Activated CD4-positive, alpha-beta T cell treated with anti-CD3 and anti-CD28 coated beads, Interleukin-2, amount 10 ng/mL, durations not matched to agents 7 days and 5 days (primary cell): Measurements from ENCODE around the gene GRM6. TPM values are rescaled to one million over a fixed set of nuclear protein-coding genes. Genes with fewer than 3 reads are reported as not detected.

Experiments
- CTCF ChIA-PET: fragments of 350-600 bp; sonication (Branson Sonifier 250); formaldehyde crosslinking; loops from one replicate; lab custom pipeline; 2021; ENCODE audit warnings: antibody characterized with exemption; lab: Charles Lee
- POLR2A ChIA-PET: fragments of 350-600 bp; sonication (Branson Sonifier 250); formaldehyde crosslinking; loops from one replicate; lab custom pipeline; 2021; ENCODE audit warnings: antibody characterized with exemption; lab: Charles Lee
- DNase-seq: peaks from one replicate; pipeline ENCODE4 v3.0.0-alpha.2; 2020
- H3K27ac Mint-ChIP-seq: one replicate; pipeline ENCODE4 v1.8.0; 2021; ENCODE audit warnings: mild to moderate bottlenecking, moderate library complexity, mixed read lengths
- H3K27me3 Mint-ChIP-seq: one replicate; pipeline ENCODE4 v1.8.0; 2021; ENCODE audit warnings: mixed read lengths
- H3K36me3 Mint-ChIP-seq: one replicate; pipeline ENCODE4 v1.8.0; 2021; ENCODE audit warnings: low read depth, mixed read lengths
- H3K4me1 Mint-ChIP-seq: one replicate; pipeline ENCODE4 v1.8.0; 2021; ENCODE audit warnings: mixed read lengths
- H3K4me3 Mint-ChIP-seq: one replicate; pipeline ENCODE4 v1.8.0; 2021; ENCODE audit warnings: mild to moderate bottlenecking, moderate library complexity, mixed read lengths
- H3K9me3 Mint-ChIP-seq: one replicate; pipeline ENCODE4 v1.8.0; 2021; ENCODE audit warnings: mixed read lengths
- total RNA-seq, 2 experiments: library from RNA; stranded (reverse); gene quantifications; one replicate each; pipeline ENCODE4 v1.2.3, GENCODE V29; 2021

GRM6 gene
- total RNA-seq, 2 experiments from 2014 or later, result not detected

DNA sequence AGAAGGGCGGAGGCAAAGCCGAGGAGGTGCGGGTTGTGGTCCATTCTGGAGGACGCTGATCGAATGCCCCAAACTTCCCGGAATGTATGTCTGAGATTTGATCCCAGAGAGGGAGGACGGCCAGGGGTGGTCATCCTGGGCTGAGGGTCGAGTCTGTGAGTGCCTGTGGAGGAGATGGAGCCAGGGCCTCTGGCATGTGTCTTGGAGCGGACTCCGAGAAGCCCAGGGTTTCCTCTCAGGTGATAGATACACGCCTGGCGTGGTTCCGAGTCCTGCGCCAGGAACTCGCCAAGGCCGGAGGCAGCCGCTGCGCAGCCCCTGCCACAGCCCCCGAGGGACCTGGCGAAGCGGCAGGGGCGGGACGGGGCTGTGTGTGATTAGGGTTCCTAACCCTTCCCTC is 53.8 kb downstream of the GRM6 start:
- ChIA-PET CTCF (no interaction called here), POLR2A (no interaction called here)
- peaks cover 64% of the 10 kb centered on the region for H3K9me3 Mint-ChIP-seq
- H3K36me3 Mint-ChIP-seq, result peaks cover 10% of the 10 kb centered on the region
- no peak overlapping the region for H3K4me3 Mint-ChIP-seq
- DNase-seq, result no peak
- H3K4me1 Mint-ChIP-seq, result no peaks in the 10 kb centered on the region
- H3K27ac Mint-ChIP-seq, result no peak overlapping the region
- peaks cover 4% of the 10 kb centered on the region for H3K27me3 Mint-ChIP-seq

DNA sequence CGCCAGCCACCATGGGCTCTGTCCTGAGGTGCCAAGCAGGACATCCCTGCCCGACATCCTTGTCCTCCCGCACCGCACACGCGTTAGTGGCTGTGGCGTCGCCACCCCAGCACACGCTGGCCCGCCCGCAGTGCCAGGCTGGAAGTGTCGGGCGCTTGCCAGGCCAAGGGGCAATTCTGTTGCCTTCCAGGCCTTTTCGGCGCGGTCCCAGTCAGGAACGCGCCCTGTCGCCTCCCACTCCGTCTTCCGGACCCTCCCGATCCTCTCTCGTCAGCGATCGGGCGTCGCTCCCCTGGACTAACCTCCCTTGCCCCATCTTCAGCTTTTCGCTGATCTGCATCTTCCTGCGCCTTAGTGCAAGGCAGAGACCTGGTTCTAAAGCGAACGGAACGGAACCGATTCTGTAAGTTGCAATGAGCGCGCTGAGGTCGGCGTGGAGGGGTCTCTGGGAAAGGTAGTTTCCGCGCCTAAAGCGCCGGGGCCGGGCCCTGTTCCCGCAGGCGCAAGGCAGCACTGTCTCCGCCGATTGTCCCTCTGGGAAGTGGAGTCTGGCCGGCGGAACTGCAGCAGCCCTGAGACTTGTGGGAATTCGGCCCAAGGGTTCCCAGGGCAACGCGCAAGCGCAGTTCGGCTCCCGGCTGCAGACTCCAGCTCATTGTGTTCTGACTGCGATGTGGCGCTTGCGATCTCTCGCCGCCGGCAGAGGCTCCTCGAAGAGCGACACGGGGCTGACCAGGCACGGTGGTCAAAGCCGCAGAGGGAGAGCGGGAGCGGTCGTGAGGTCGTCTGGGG is 54.4 kb downstream of the GRM6 start, which contains the start of gene ZNF454:
ZNF454 (plus strand) TSS at position 630 of the 792 bp plus-strand sequence. CDS start 1,594 bp downstream, outside the sequence.
- H3K9me3 Mint-ChIP-seq, result peaks cover 67% of the 10 kb centered on the region
- ChIA-PET CTCF (no interaction called here), POLR2A (no interaction called here)
- H3K27me3 Mint-ChIP-seq, result peaks cover 4% of the 10 kb centered on the region
- H3K36me3 Mint-ChIP-seq, result peaks cover 10% of the 10 kb centered on the region
- no peak for DNase-seq
- no peaks in the 10 kb centered on the region for H3K4me1 Mint-ChIP-seq
- no peak within 1 kb of the TSS for H3K27ac Mint-ChIP-seq
- H3K4me3 Mint-ChIP-seq, result no peak within 1 kb of the TSS

DNA sequence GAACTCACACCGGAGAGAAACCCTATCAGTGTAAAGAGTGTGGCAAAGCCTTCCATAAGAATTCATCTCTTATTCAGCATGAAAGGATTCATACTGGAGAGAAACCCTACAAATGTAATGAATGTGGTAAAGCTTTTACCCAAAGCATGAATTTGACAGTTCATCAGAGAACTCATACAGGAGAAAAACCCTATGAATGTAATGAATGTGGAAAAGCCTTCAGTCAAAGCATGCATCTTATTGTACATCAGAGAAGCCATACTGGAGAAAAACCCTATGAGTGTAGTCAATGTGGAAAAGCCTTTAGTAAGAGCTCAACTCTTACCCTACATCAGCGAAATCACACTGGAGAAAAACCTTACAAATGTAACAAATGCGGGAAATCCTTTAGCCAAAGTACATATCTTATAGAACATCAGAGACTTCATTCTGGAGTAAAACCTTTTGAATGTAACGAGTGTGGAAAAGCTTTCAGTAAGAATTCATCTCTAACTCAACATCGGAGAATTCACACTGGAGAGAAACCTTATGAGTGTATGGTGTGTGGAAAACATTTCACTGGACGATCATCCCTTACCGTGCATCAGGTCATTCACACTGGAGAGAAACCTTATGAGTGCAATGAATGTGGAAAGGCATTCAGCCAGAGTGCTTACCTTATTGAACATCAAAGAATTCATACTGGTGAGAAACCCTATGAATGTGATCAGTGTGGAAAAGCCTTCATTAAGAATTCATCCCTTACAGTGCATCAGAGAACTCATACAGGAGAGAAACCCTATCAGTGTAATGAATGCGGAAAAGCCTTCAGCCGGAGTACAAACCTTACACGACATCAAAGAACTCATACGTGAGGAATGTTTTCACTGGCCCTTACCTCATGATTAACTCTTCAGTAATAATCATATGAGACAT is 63.0 kb downstream of the GRM6 start:
- ChIA-PET CTCF (no interaction called here), POLR2A (no interaction called here)
- DNase-seq, result no peak
- H3K36me3 Mint-ChIP-seq, result peaks cover 17% of the 10 kb centered on the region
- H3K27ac Mint-ChIP-seq, result no peak overlapping the region
- H3K4me3 Mint-ChIP-seq, result no peak overlapping the region
- H3K9me3 Mint-ChIP-seq, result peaks cover 78% of the 10 kb centered on the region
- H3K4me1 Mint-ChIP-seq, result no peaks in the 10 kb centered on the region
- no peaks in the 10 kb centered on the region for H3K27me3 Mint-ChIP-seq

Other genes with a start within 250 kb of the GRM6 start
- 10 to 100 TPM; 16.9 to 17.9 TPM for gene ZNF354B, start 135.4 kb downstream of the GRM6 start, total RNA-seq
- under 1 TPM; 0.21 to 0.67 TPM for gene ZFP2, start 99.4 kb downstream of the GRM6 start, total RNA-seq
- not detected for gene ZNF454, start 54.1 kb downstream of the GRM6 start, total RNA-seq
- gene ZNF879, start 28.5 kb upstream of the GRM6 start, total RNA-seq, result 1 to 10 TPM; 4.7 to 5.0 TPM
- gene ZNF354C, start 65.1 kb upstream of the GRM6 start, total RNA-seq, result 1 to 10 TPM; 6.4 to 7.3 TPM